ENCODE data around the gene SEMA6A. TPM values are rescaled to one million over a fixed set of nuclear protein-coding genes. Genes with fewer than 3 reads are reported as not detected.

Gene SEMA6A
- total RNA-seq, 4 donors from 2014 or later, result 76.7 to 231 (median 117) TPM

- no peak for DNase-seq
- no peaks in the 10 kb centered on the region for H3K27me3 ChIP-seq
- TF ChIP-seq POLR2AphosphoS5 (IDR thresholded peaks at IDR 0.05) (no peak), POLR2A (IDR thresholded peaks at IDR 0.05) (no peak), EP300 (IDR thresholded peaks at IDR 0.05; ENCODE audit: low read depth) (no peak), CTCF (IDR thresholded peaks at IDR 0.05) (no peak)
- 95 to 97% methylated on average over 8 to 32 of the region's 32 CpGs for WGBS, 2 donors (ENCODE audit: low coverage in 1 of 2)
- intact Hi-C loops (cut with DNase I; ENCODE audit: low total_unique reads), result no loop called here
- peaks cover 0 to 19% (median 11%) of the 10 kb centered on the region in 4 donors for H3K4me1 ChIP-seq
- H3K27ac ChIP-seq, result no peak overlapping the region
- peaks cover 0 to 18% (median 7%) of the 10 kb centered on the region in 4 donors for H3K36me3 ChIP-seq
- no peaks in the 10 kb centered on the region for H3K9me3 ChIP-seq
- no peak overlapping the region for H3K4me3 ChIP-seq
- in situ Hi-C loops (cut with MboI; ENCODE audit: low pct_ligation_motif_present in 1 of 4, low pct_unique_long_range_greater_than_20kb in 1 of 4, low sequenced_read_pairs in 3 of 4), result no loop called here
Measured at GRCh38 chr5:116446356-116447005, 128.1 kb downstream of the SEMA6A start.

GRCh38 chr5:116445311-116445710 lies 129.3 kb downstream of the SEMA6A start:
- Histone ChIP-seq H3K4me3 (no peak overlapping the region), H3K36me3 (peaks cover 0 to 18% (median 7%) of the 10 kb centered on the region in 4 donors), H3K9me3 (no peaks in the 10 kb centered on the region), H3K27me3 (no peaks in the 10 kb centered on the region), H3K4me1 (peaks cover 0 to 19% (median 11%) of the 10 kb centered on the region in 4 donors), H3K27ac (no peak overlapping the region)
- WGBS, 2 donors (ENCODE audit: low coverage in 1 of 2), result 94 to 95% methylated on average over 2 of the region's 2 CpGs
- in situ Hi-C loops (cut with MboI; ENCODE audit: low pct_ligation_motif_present in 1 of 4, low pct_unique_long_range_greater_than_20kb in 1 of 4, low sequenced_read_pairs in 3 of 4), result no loop called here
- no peak for DNase-seq
- TF ChIP-seq POLR2AphosphoS5 (IDR thresholded peaks at IDR 0.05) (no peak), EP300 (IDR thresholded peaks at IDR 0.05; ENCODE audit: low read depth) (no peak), POLR2A (IDR thresholded peaks at IDR 0.05) (no peak), CTCF (IDR thresholded peaks at IDR 0.05) (no peak)
- intact Hi-C loops (cut with DNase I; ENCODE audit: low total_unique reads), result no loop called here

- intact Hi-C loops (cut with DNase I; ENCODE audit: low total_unique reads), result no loop called here
- TF ChIP-seq POLR2A (IDR thresholded peaks at IDR 0.05) (no peak), EP300 (IDR thresholded peaks at IDR 0.05; ENCODE audit: low read depth) (no peak), POLR2AphosphoS5 (IDR thresholded peaks at IDR 0.05) (no peak), CTCF (IDR thresholded peaks at IDR 0.05) (no peak)
- DNase-seq, result no peak
Measured at GRCh38 chr5:116444373-116445295, 130.0 kb downstream of the SEMA6A start.

DNA sequence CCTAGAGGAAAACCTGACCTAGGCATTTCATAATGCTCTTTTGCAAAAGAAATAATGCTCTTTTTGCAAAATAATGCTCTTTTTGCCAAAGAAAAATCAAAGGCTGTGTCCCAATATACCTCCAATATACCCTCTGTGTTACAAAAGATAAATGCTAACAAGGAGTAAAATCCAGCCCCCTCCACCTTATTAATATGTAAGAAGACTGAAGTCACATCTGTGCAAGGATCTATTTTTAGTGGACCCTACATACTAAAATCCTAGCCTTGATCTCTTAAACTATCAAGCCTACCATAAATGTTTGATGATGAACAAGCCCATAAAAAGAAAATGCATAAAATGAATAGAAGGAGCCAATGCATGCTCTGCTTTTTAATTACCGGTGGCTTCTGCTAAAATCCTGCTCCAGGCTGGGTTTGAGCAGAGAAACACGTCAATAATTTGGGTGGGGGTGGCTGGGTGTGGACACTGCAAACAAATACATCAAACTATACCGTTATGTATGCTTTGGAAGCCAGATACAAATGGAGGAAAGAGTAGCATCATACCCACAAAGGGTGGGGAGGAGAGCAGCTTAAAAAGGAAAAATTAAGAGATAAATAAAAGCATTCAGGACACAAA lies 131.6 kb downstream of the SEMA6A start:
- TF ChIP-seq EP300 (IDR thresholded peaks at IDR 0.05; ENCODE audit: low read depth) (no peak), POLR2AphosphoS5 (IDR thresholded peaks at IDR 0.05) (no peak), POLR2A (IDR thresholded peaks at IDR 0.05) (no peak), CTCF (IDR thresholded peaks at IDR 0.05) (no peak)
- intact Hi-C loops (cut with DNase I; ENCODE audit: low total_unique reads), result no loop called here
- no peak for DNase-seq
- no peaks in the 10 kb centered on the region for H3K9me3 ChIP-seq
- 46 to 50% methylated on average over 3 of the region's 3 CpGs for WGBS, 2 donors (ENCODE audit: low coverage in 1 of 2)
- H3K27ac ChIP-seq, result no peak overlapping the region
- H3K4me3 ChIP-seq, result no peak overlapping the region
- H3K27me3 ChIP-seq, result no peaks in the 10 kb centered on the region
- H3K4me1 ChIP-seq, result peaks cover 0 to 19% (median 11%) of the 10 kb centered on the region in 4 donors
- in situ Hi-C loops (cut with MboI; ENCODE audit: low pct_ligation_motif_present in 1 of 4, low pct_unique_long_range_greater_than_20kb in 1 of 4, low sequenced_read_pairs in 3 of 4), result no loop called here
- H3K36me3 ChIP-seq, result peaks cover 0 to 18% (median 7%) of the 10 kb centered on the region in 4 donors

More at GRCh38 chr5:116444373-116445295, 130.0 kb downstream of the SEMA6A start:
- 73 to 82% methylated on average over 12 to 14 of the region's 14 CpGs for WGBS, 2 donors (ENCODE audit: low coverage in 1 of 2)
- Histone ChIP-seq H3K27ac (no peak overlapping the region), H3K27me3 (no peaks in the 10 kb centered on the region), H3K4me1 (peaks cover 0 to 19% (median 11%) of the 10 kb centered on the region in 4 donors), H3K36me3 (peaks cover 0 to 18% (median 7%) of the 10 kb centered on the region in 4 donors), H3K9me3 (no peaks in the 10 kb centered on the region), H3K4me3 (no peak overlapping the region)
- in situ Hi-C loops (cut with MboI; ENCODE audit: low pct_ligation_motif_present in 1 of 4, low pct_unique_long_range_greater_than_20kb in 1 of 4, low sequenced_read_pairs in 3 of 4), result no loop called here

All from transverse colon (tissue), 4 donors.